Right lung (tissue), 5 donors: ENCODE measurements around the gene GLDN. TPM values are rescaled to one million over a fixed set of nuclear protein-coding genes. Genes with fewer than 3 reads are reported as not detected.
"Not testable (repeated sequence)": the region's sequence is repeated elsewhere in the genome, so short reads cannot be mapped to it uniquely, and the experiment has no call there.

Experiments used
- DNase-seq, 2 donors: peaks; one replicate each; pipeline ENCODE4 v3.0.0-alpha.2; 2013
- polyA plus RNA-seq, 5 donors: library from polyadenylated mRNA; unstranded; fragments of 120-200 nt; gene quantifications; one replicate each; pipeline versions ENCODE4 v1.2.1 to v1.2.3, GENCODE V29; 2013; ENCODE audit warnings: inconsistent platforms in 1 of 5, low replicate concordance in 1 of 5; ENCODE audit not compliant: insufficient read length in 5 of 5, insufficient read depth in 1 of 5

The GLDN gene
- polyA plus RNA-seq, 5 donors = 0.19 to 0.31 (median 0.21) TPM

DNA sequence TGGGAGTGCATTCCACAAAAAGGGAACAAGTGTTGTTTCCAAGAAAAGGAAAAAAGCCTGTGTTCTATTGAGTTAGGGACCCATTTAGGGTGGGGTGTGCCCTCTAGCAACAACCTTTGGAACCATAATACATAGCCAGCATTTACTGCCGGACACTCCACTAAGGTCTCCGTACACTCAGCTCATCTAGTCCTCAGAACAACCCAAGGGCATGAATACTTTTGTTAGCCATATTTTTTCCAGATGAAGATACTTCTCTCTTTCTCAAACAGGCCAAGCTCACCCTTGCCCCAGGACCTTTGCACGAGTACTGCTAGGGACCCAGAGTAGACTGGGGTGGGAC, 46.2 kb downstream of the GLDN start:
- DNase-seq = no peak

DNA sequence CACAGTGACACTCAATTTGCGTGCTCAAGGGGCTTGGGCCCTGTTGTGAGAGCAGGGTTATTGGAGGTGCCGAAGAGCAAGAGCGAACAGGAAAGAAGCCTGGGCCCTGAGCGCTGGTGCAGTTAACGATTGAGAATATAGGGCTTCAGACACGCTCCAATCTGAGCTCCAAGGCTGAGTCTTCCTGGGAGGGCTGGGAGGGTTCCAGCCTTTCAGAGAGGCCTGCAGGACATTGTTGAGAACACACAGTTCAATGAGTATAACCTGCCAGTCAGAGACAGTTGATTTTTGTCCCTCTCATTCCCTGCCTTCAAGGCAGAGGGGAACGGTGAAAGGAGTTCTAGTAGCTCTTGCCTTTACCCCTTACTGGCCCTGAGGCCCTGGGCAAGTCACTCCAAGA, 47.3 kb downstream of the GLDN start:
- no peak for DNase-seq

DNA sequence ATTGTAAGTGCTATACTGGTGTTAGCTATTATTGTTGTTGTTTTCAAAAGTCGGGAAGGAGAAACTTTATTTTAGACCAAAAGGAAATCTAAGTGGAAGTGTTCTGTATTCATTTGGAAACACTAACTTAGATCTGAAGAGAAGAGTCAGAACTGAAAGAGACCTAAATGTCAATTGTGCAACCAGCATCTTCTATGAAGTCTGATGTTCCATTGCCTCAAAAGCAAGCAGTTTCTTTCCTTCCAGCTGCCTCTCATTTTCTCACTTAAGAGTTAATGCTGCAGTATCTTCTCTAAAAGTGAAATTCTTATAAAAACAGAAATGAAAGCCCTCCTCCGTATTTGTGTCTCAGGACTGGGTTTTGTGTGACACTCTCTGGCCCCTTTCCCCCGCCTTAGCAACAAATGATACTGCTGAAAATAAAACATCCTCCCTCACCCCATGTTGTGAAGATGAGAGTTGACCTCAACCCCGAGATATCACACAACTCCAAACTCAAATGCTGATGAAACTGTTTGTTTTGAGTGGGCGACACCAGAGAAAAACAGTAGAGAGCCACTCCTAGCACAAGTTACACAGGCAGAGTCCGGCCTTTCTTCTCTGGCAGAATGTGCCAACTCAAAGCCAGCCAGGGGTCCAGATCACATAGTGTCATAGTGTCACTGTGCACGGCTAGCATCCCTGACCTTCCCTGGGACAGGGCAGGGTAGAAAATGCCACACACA, 48.9 kb downstream of the GLDN start:
- DNase-seq = no peak

DNA sequence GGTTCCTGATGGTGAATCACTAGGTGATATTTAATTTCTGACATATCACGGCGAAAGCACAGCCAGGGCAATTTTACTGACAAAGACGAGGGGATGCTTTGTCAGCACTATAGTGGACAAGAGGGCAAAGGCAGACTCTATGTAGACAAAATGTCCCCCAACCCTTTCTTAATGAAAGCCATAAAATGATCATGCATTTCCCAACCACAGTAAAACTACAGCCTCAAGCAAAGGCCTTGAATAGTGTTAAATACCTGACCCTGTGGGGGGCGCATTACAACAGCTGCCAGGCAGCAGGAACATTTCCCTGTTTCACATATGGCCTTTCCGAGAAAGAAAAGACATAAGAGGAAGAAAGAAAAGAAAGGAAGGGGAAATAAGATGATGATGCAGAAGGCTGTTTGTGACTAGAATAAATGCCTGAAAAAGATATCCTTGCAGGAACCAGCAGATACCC, 49.5 kb downstream of the GLDN start:
- DNase-seq = no peak

DNA sequence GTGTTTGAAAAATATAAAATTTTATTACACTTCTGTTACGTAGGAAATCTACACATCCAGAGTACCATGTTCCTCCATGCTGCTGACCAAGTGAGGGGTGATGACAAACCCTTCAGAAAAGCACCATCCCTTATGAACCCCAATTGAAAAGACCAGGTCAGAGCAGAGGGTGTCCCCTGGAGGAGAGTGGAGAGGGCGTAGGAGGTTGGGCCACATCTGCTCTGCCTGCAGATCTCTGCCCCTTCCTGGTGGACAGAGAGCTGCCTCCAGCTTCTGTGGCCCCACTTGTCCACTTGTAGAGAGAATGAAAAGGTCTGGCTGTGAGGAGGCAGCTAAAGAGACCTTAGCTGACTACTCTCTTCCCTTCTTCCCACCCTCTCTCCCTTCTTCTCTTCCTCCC, 55.5 kb downstream of the GLDN start:
- no peak for DNase-seq

DNA sequence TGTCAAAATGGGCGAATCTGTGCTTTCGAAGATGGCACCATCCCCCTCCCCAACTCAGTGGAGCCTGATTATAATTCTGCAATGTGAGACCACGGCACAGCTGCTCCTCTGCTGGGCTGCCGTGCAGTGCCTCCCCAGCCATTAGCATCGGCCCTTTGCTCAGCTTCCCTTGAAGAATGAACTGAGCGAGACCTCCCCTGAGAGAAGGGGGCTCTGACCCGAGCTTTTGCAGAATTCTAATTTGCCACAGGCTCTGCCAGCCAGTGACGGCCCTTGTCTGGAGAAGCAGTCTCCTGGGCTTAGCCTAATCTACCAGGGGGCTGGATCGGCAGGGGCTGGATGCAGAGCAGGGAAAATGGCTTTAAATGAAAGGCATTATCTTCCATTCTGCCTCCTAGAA, 57.2 kb downstream of the GLDN start:
- DNase-seq = no peak

DNA sequence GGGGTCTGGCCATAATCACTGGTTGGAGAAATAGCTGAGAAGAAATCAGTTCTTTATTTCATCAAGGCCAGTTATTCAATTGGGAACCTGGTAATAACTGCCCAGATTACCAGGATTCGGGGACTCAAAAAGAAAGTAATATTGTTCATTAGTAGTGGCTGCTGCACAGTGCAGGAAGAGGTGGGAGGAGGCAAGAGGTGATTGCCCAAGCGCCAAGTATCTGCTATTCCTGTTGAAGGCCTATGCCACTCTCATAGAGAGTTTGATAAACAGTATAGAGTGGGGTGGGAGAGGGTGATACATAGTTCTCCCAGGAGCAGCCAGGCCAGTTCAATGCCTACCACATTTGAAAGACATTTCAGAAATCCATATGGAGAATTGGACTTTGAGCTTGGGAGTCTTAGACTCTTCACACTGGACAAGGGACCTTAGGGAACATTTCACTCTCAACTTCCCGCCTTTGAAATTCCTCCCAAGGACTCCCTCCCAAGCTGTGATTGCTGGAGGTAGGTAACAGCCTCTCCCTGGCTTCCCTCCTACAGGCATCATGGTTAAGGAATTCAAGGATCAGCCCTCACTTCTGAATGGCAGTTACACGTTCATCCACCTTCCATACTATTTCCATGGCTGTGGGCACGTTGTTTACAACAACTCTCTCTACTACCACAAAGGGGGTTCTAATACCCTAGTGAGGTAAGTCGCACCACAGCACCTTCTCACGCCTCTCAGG, 59.8 kb downstream of the GLDN start:
- no peak for DNase-seq

DNA sequence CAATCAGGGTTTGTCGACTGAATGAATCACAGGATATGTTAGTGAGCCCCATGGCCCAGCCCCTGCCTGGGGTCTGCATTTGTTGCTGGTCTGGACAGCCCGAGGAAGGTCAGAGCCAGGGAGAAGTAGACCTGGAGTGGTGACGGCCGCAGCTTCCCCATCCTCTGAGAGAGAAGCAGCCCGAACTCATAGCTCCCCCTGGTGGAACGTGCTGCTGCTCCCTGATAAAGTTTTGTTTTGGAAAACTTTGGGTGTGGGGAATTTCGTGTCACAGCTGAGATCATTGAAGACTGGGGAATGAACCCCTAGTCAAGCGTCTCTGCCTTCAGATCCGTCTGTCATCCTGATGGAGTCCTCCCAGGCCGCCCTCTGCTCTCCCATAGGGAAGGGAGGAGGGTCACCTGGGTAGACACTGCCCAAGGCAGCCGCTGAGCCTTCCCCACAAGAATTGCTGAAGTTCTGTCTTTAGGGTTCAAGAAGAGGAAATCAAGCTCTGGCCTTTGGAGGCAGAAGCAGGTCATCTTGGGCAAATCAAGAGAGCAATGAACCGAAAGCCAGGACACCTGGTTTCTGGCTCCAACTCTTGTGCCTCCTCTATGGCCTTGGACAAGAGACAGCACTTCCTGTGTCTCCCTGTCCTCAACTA, 60.5 kb downstream of the GLDN start:
- no peak for DNase-seq

DNA sequence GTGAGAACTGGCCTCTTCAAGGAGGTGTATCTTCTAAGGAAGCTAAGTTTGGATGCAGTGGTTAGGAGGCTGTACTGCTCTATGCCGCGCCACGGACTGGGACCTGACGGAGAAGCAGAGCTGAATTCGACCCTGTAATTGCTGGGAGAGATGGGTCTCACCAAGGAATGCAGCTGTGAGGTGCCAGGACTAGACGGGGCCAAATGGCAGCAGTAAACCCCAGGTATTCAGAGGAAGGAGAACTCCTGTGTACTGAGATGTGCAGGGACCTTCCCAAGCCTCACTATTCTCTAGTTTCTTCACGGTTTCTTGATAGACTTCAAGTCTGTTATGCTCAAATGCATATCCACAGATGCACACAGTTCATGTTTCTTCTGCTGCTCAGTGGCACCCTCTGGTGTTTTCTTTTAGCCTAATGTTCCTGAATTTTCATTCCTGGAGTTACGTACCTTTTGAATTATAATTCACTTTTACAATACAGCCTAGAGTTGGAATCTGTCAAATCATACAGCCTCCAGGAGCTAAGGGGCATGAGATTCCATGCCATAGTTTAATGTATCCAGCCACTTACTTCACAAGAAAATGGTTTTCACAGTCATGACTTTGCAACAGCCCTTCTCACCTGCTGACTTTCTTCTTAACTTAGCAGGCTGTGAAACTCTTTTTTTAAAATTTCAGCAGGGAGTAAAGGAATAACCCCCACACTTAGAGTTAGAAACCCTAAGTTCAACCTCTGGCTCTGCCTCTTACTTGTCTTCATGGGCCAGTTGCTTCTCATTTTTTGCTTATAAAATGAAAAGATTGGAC, 61.8 kb downstream of the GLDN start:
- DNase-seq = peak in 1 of 2 donors; percentile 20

DNA sequence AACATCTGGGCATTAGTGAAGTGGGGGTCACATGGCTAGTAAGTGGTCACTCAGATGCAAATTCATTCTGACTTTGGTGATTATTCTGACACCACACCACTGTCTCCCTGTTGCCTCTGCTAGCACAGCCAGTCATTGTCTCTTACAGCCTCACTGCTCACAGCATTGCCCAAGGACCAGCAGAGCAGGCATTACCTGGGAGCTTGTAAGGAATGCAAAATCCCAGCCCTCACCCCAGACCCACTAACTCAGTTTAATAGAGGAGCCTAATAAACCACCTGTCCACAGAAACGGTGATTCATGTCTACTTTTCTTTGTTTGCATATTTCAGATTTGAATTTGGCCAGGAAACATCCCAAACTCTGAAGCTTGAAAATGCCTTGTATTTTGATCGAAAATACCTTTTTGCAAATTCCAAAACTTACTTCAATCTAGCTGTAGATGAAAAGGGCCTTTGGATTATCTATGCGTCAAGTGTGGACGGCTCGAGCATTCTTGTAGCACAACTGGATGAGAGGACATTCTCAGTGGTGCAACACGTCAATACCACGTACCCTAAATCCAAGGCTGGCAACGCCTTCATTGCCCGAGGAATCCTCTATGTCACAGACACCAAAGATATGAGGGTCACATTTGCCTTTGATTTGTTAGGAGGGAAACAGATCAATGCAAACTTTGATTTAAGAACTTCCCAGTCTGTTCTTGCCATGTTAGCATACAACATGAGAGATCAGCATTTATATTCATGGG, 62.7 kb downstream of the GLDN start:
- DNase-seq = no peak

DNA sequence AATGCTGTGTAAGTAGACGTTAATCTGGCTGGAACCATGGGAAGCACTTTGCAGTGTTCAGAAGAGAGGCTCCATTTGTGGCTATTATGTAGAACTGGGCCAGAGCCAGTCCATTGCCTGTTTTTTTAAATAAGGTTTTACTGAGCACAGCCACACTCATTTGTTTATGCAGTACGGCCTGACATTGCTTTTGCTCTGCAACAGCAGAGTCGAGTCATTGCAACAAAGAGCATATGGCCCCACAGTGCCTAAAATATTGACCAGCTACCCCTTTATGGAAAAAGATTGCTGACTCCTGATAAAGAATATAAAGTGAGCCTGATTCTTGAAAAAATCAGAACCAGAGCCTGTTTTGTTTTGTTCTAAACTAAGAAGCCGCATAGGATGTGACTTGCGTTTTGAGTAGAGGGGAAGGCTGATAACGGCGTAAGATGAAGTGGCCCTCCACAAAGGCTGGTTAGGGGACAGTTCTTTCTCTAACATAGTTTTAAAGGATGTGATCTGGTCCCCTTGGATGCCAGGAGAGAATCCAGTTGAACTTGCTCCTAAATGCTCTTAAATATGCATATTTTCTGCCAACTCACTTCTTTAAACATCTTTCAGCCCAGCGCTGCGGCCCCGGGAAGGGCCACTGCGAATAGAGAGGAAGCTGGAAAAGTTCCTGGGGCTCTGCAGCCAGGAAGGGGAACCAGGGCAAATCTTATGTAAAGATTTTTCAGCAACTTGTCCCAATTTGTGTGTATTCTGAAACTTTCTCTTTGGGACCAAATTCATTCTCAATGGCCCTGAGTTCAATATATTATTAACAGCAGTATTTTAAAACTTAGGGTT, 64.5 kb downstream of the GLDN start:
- DNase-seq = no peak

DNA sequence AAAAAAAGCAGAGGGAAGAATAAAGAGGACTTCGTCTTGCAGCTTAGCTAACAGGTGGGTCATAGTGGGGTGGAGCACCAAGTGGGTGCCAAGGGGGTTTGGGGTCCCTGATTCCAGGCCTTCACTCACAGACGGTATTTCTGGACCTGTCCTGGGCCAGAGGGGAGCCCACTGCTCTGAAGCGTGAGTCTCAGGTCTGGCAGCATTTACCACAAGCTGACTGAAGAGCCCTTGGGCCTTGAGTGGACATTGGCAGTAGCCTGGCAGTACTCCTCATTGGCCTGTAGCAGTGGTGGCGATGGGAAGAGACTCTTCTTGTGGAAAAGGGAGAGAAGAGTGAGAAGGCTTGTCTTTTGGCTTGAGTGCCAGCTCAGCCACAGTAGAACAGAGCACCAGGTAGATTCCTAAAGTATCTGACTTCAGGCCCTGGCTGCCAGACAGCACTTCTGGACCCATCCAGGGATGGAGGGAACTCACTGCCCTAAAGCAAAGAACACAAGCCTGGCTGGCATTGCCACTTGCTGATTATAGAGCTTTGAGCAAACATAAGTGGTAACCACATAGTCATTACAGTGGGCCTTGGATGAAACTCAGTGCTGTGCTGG, 72.9 kb downstream of the GLDN start:
- DNase-seq = no peak

DNA sequence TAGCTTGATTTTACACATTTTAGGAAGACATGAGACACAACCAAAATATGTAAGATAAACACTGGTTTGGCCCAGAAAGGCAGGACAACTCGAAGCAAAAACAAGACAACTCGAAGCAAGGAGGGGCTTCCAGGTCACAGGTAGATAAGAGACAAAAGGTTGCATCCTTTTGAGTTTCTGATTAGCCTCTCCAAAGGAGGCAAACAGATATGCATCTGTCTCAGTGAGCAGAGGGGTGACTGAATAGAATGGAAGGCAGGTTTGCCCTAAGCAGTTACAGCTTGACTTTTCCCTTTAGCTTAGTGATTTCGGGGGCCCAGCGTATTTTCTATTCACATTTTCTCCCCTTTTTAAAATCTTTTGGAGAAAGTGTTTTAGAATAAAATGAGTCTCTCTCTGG, 74.7 kb downstream of the GLDN start:
- DNase-seq = no peak

DNA sequence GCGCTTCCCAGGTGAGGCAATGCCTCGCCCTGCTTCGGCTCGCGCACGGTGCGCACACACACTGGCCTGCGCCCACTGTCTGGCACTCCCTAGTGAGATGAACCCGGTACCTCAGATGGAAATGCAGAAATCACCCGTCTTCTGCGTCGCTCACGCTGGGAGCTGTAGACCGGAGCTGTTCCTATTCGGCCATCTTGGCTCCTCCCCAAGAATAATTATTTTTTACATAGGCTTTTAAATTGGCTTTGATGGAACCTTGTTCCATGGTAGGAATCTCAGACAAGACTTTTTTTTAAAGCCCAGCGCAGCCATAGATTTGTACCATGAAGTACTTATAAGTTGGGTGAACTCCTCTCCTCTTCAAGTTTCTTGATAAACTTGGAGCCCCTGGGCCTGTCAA, 81.6 kb downstream of the GLDN start:
- not testable (repeated sequence) for DNase-seq

DNA sequence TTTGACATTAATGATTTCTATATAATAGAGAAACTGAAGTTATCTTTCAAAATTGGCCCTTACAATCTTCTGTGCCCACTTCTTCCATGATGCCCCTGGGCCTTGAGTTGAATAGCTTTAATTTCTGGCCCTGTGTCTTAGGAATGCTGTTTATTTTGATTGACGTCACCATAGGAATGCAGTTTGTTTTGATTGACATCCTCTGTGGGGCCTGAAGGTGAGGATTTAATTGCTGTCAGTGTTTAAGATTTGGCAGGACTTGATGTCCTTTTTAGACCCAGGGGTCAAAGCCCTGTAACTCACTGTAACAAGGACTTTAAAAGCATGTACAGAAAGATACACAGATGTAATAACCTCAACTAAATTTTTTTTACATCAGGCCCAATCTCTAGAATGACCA, 83.3 kb downstream of the GLDN start:
- DNase-seq = no peak

DNA sequence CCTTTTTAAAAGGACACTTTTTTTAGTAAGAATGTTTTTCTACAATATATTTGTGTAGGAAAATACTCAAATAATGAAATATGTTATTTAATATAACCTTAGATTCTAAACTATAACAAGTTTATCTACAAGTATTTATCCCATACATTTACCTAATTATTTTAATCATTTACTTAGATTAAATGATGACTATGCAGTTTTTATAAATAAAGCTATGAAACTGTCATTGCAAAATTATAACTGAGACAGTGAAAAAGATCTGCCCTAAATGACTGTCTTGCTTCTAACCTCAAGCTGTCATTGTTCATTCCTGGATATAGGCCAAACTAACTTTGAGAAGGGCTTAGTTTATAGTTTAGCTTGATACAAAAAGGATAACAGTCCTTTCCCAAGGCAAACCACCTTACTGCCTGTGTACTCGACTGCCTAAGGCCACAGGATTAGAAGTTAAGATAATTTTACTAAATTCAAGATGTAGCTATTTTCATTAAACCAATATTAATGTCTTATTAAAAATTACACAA, 84.1 kb downstream of the GLDN start:
- no peak for DNase-seq

DNA sequence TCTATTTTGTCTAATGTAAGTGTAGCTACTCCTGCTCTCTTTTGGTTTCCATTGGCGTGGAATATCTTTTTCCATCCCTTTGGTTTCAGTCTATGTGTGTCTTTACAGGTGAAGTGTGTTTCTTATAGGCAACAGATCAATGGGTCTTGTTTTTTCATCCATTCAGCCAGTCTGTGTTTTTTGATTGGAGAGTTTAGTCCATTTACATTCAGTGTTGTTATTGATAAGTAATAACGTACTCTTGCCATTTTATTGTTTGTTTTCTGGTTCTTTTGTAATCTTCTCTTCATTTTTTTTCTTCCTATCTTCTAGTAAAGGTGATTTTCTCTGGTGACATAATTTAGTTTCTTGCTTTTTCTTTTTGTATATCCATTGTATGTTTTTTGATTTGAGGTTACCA, 97.1 kb downstream of the GLDN start:
- DNase-seq = no peak

DNA sequence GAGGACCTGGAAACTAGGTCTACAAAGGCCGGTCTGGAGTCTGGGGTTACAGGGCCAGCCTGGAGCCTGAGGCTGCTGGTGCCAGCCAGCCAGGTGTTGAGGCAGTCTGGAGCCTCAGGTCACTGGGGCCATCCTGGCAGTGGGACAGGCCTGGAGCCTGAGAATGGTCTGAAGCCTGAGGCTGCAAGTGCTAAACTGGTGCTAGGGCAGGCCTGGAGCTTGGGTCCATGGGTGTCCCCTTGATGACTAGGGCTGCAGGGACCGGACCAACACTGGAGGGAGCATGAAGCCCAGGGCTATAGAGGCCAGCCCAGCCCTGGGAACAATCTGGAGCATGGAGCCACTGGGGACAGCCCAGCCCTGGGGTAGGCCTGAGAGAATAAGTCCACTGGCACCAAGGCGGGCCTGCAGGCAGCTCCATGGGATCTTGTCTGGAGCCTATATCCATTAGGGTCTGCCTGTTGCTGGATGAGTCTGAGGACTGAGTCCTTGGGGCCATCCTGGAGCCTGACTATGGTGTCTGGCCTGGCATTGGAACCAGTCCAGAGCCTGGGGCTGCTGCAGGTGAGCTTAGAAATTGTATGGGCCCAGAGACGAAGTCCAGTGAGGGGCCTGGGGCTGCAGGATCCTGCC, 101.9 kb downstream of the GLDN start:
- DNase-seq = no peak

DNA sequence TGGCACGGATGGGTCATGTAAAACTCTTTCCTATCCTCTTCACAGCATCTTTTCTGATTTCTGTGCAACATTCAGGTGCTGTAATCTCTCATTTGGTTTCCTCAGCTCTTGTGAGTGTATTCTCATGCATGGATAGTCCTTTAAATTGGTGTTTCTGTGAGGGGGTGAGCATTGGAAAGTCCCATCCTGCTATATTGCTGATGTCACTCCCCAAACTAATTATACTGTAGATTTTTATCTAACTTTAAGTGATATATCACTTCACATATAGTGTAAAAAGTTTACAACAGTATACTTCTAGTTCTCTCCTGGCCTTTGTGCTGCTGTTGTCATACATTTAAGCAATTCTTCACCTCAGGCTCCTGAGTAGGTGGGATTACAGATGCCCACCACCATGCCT, 102.7 kb downstream of the GLDN start:
- no peak for DNase-seq
